GM12878 (cell line): ENCODE results near the gene C12orf56. TPM values are rescaled to one million over a fixed set of nuclear protein-coding genes. Genes with fewer than 3 reads are reported as not detected.

ENCODE experiments used
- ATAC-seq: fragments of 200-7000 bp; cut with Tn5 transposase; 3 replicates; pipeline ENCODE4 v1.9.1; 2020; ENCODE audit warnings: mild to moderate bottlenecking, moderate library complexity
- BruUV-seq: library from RNA; stranded (reverse); fragments of 400-500 nt; replicated peaks from 2 replicates; lab custom pipeline; 2021; lab: Mats Ljungman, UMichigan
- CTCF ChIA-PET: fragments of 300-600 bp; sonication (Branson Sonifier 250); formaldehyde crosslinking; extraction: SDS; loops from one replicate; lab custom pipeline; 2021; ENCODE audit warnings: inconsistent platforms; lab: Yijun Ruan, JAX
- POLR2A ChIA-PET: fragments of 350-600 bp; formaldehyde crosslinking; extraction: SDS; loops from one replicate; lab custom pipeline; 2021; ENCODE audit warnings: inconsistent platforms; lab: Charles Lee
- RAD21 ChIA-PET: fragments of 300-600 bp; sonication (Branson Sonifier 250); formaldehyde crosslinking; loops from one replicate; lab custom pipeline; 2023; ENCODE audit warnings: antibody characterized with exemption; ENCODE audit not compliant: unreplicated experiment; lab: Charles Lee
- SMC1A ChIA-PET: fragments of 300-600 bp; sonication (Branson Sonifier 250); formaldehyde crosslinking; loops from one replicate; lab custom pipeline; 2023; ENCODE audit not compliant: unreplicated experiment, uncharacterized antibody; lab: Charles Lee
- DNase-seq: peaks from one replicate; pipeline ENCODE4 v3.0.0-alpha.2; 2011; ENCODE audit warnings: low read depth, low spot score
- FAIRE-seq: peaks from 3 replicates; lab custom pipeline; 2011; peaks lifted over from hg19 to GRCh38; lab: Jason Lieb, UNC
- H2AFZ ChIP-seq: 2 replicates; pipeline ENCODE4 v1.6.0; 2011; ENCODE audit warnings: low read depth, low read length, control low read depth; ENCODE audit not compliant: control insufficient read depth
- H3K27ac ChIP-seq: 2 replicates; pipeline ENCODE4 v1.5.1; 2011; ENCODE audit warnings: control low read depth; ENCODE audit not compliant: control insufficient read depth, insufficient read depth
- H3K27me3 ChIP-seq, 2 experiments: replicated peaks in 1 of 2; 2 replicates each; pipeline versions ENCODE4 v1.6.0 to v1.6.1; 2011; ENCODE audit warnings: low read length in 1 of 2; ENCODE audit not compliant: control insufficient read depth in 2 of 2, insufficient read depth in 2 of 2
- H3K36me3 ChIP-seq, 2 experiments: 2 replicates each; pipeline ENCODE4 v1.5.1; 2011; ENCODE audit warnings: low read length in 1 of 2; ENCODE audit not compliant: control insufficient read depth in 2 of 2, insufficient read depth in 2 of 2
- H3K4me1 ChIP-seq: 2 replicates; pipeline ENCODE4 v1.6.1; 2011; ENCODE audit warnings: mild to moderate bottlenecking, low read length, moderate library complexity, mixed read lengths; ENCODE audit not compliant: control insufficient read depth, insufficient read depth
- H3K4me2 ChIP-seq: 2 replicates; pipeline ENCODE4 v1.6.0; 2011; ENCODE audit warnings: control low read depth; ENCODE audit not compliant: control insufficient read depth, insufficient read depth
- H3K4me3 ChIP-seq: fragments of 200-600 bp; sonication (generic); 2 replicates; pipeline ENCODE4 v1.5.1; 2016
- H3K79me2 ChIP-seq: 2 replicates; pipeline ENCODE4 v1.6.0; 2011; ENCODE audit warnings: low read length; ENCODE audit not compliant: control insufficient read depth, insufficient read depth
- H3K9ac ChIP-seq: 2 replicates; pipeline ENCODE4 v1.8.0; 2011; ENCODE audit warnings: low read length, control low read depth, mixed read lengths; ENCODE audit not compliant: control insufficient read depth, insufficient read depth
- H3K9me3 ChIP-seq: replicated peaks from 3 replicates; pipeline ENCODE4 v1.5.1; 2011; ENCODE audit warnings: mild to moderate bottlenecking, low read length; ENCODE audit not compliant: control insufficient read depth, insufficient read depth
- H4K20me1 ChIP-seq: 2 replicates; pipeline ENCODE4 v1.6.0; 2011; ENCODE audit not compliant: control insufficient read depth, insufficient read depth
- CHD2 ChIP-seq: IDR thresholded peaks from 2 replicates; pipeline ENCODE4 v1.6.1; 2011; ENCODE audit warnings: low read depth, low read length, improper control_type of control experiment, borderline replicate concordance
- FOS ChIP-seq: IDR thresholded peaks from 3 replicates; pipeline ENCODE4 v1.6.1; 2011; ENCODE audit warnings: borderline replicate concordance; ENCODE audit not compliant: insufficient read length; ENCODE audit errors: extremely low read depth
- HDAC2 ChIP-seq: fragments of 200-600 bp; sonication (generic); IDR thresholded peaks from 2 replicates; pipeline ENCODE4 v1.6.1; 2017
- KAT2A ChIP-seq: conservative IDR thresholded peaks from 2 replicates; pipeline ENCODE4 v1.6.1; 2011; ENCODE audit warnings: low read depth, low read length; ENCODE audit not compliant: control insufficient read depth
- MYB ChIP-seq: fragments of 150-350 bp; IDR thresholded peaks from 2 replicates; pipeline ENCODE4 v1.6.1; 2014; ENCODE audit warnings: mild to moderate bottlenecking, low read depth, low read length, borderline replicate concordance
- NR2C2 ChIP-seq: IDR thresholded peaks from 2 replicates; pipeline ENCODE4 v1.6.1; 2011; ENCODE audit warnings: borderline replicate concordance, low read depth; ENCODE audit not compliant: control insufficient read depth, insufficient read length
- RB1 ChIP-seq: fragments of 450-650 bp; formaldehyde crosslinking; IDR thresholded peaks from 2 replicates; pipeline ENCODE4 v1.6.1; 2017; ENCODE audit warnings: mild to moderate bottlenecking, borderline replicate concordance
- RBBP5 ChIP-seq: fragments of 200-600 bp; sonication (generic); conservative IDR thresholded peaks from 2 replicates; pipeline ENCODE4 v1.6.1; 2016
- TCF3 ChIP-seq: IDR thresholded peaks from 2 replicates; pipeline ENCODE4 v1.6.1; 2012; ENCODE audit warnings: low read depth, mild to moderate bottlenecking, low read length, borderline replicate concordance; ENCODE audit not compliant: insufficient read depth
- YY1 ChIP-seq: IDR thresholded peaks from 2 replicates; pipeline ENCODE4 v1.6.1; 2011; ENCODE audit warnings: low read depth, mild to moderate bottlenecking, low read length
- ZNF622 ChIP-seq: fragments of 450-650 bp; IDR thresholded peaks from 2 replicates; pipeline ENCODE4 v1.6.1; 2017; ENCODE audit warnings: mild to moderate bottlenecking, inconsistent platforms
- WGBS: methylation state at CpG from one replicate; pipeline ENCODE4 v1.1.6; 2016; ENCODE audit warnings: low lambda C conversion rate; ENCODE audit not compliant: insufficient replicate concordance, insufficient coverage; ENCODE audit errors: missing lambda C conversion rate; 5-methylcytosine and 5-hydroxymethylcytosine counted together
- in situ Hi-C: fragments of 300-500 bp; cut with MboI; formaldehyde crosslinking; loops from 9 replicates; pipeline ENCODE4 v1.14.3; 2018; ENCODE audit warnings: mixed read lengths
- intact Hi-C: fragments of 100-400 bp; cut with micrococcal nuclease; formaldehyde crosslinking; loops from one replicate; pipeline ENCODE4 v1.14.2; 2022; ENCODE audit not compliant: unreplicated experiment
- polyA plus RNA-seq, 11 experiments: library from polyadenylated mRNA; depleted of rRNA in 4 of 11; unstranded in 6 of 11; stranded (reverse) in 5 of 11; fragments of >200 nt; fragmentation: Nextera tagmentation in 4 of 11; fragmentation: Illumina TruSeq in 1 of 11; extraction: Ambion mirVana in 4 of 11; extraction: Trizol in 1 of 11; gene quantifications; 1 replicate in 1 of 11; 2 replicates in 10 of 11; pipeline versions ENCODE4 v1.2.1 to v1.2.3, GENCODE V29; 2011 to 2016; ENCODE audit warnings: inconsistent platforms in 2 of 11, missing spikeins in 2 of 11, low read depth in 1 of 11
- total RNA-seq, 4 experiments: library from RNA; depleted of rRNA in 3 of 4; stranded (reverse); fragments of >200 nt in 3 of 4; fragmentation: Illumina TruSeq in 1 of 4; extraction: Trizol in 1 of 4; gene quantifications; 2 replicates each; pipeline versions ENCODE4 v1.2.1 to v1.2.3, GENCODE V29; 2013 to 2021
- TF ChIP-seq, protein P1 (sequence below): fragments of 450-650 bp; IDR thresholded peaks from 2 replicates; pipeline ENCODE4 v1.6.1; 2017; ENCODE audit warnings: low read depth, mild to moderate bottlenecking, moderate library complexity

C12orf56 gene
- total and polyA plus RNA-seq, 10 of the 15 experiments (the other 5 are each of a cell fraction or from before 2014, with no cell fraction given), result not detected

DNA sequence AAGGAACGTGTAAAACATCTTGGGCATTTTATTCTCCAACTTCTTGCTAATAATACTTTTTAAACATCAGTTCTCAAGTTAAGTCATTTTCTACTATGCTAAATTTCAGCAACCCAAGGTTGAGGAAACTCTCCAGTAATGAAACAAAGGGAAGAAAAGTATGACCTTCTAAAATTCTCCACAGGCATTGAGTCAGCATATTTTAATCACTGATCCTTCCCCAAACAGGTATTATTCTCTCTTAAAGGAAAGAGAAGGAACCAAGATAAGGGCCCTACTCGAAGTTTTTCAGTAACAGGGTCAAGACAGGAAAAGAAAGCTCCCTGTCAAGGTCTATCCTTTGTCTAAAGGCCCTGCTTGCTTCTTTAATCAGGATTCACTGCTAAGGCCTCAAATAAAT is 171.4 kb downstream of the C12orf56 start:
- H3K9me3 ChIP-seq, result no peaks in the 10 kb centered on the region
- ChIA-PET RAD21 (interaction anchor here (1.2 to 2.8 kb wide), 3 partner anchors 18 to 375 kb away, joined by 3 to 8 read pairs (median 4); partner anchors contain the start of gene SRGAP1), CTCF (interaction anchor here (1.1 to 1.9 kb wide), 3 partner anchors 16 to 375 kb away, joined by 3 to 11 read pairs (median 4); partner anchors contain the start of gene SRGAP1), POLR2A (no interaction called here), SMC1A (interaction anchor here (2.3 kb wide), 1 partner anchor 375 kb away, joined by 10 read pairs; the partner anchor contains the start of gene SRGAP1)
- peak overlapping the region; percentile 58 for H3K4me2 ChIP-seq
- no TSS peak for BruUV-seq
- H3K9ac ChIP-seq, result peak overlapping the region; percentile 24; the same call in 1 of the 2 replicates
- no peaks in the 10 kb centered on the region for H3K27me3 ChIP-seq
- intact Hi-C loops, result no loop called here
- no peak for DNase-seq
- FAIRE-seq, result no peak
- peaks cover 26% of the 10 kb centered on the region for H3K79me2 ChIP-seq
- no peaks in the 10 kb centered on the region for H3K36me3 ChIP-seq
- no peaks in the 10 kb centered on the region for H4K20me1 ChIP-seq
- ATAC-seq, result no peak
- H3K4me3 ChIP-seq, result peak overlapping the region; percentile 57; the same call in 1 of the 2 replicates
- TF ChIP-seq FOS (no peak), ZNF622 (no peak), YY1 (no peak), HDAC2 (no peak), CHD2 (no peak), TCF3 (no peak), KAT2A (no peak), MYB (no peak), RB1 (no peak), NR2C2 (no peak), RBBP5 (no peak)
- TF ChIP-seq, protein P1, sequence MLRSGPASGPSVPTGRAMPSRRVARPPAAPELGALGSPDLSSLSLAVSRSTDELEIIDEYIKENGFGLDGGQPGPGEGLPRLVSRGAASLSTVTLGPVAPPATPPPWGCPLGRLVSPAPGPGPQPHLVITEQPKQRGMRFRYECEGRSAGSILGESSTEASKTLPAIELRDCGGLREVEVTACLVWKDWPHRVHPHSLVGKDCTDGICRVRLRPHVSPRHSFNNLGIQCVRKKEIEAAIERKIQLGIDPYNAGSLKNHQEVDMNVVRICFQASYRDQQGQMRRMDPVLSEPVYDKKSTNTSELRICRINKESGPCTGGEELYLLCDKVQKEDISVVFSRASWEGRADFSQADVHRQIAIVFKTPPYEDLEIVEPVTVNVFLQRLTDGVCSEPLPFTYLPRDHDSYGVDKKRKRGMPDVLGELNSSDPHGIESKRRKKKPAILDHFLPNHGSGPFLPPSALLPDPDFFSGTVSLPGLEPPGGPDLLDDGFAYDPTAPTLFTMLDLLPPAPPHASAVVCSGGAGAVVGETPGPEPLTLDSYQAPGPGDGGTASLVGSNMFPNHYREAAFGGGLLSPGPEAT, result no peak
- H3K27ac ChIP-seq, result peak overlapping the region; percentile 49; the same call in 1 of the 2 replicates
- no peaks in the 10 kb centered on the region; the same call in 1 of the 2 replicates for H3K4me1 ChIP-seq
- 49% methylated on average over 2 of the region's 2 CpGs for WGBS
- in situ Hi-C loops, result no loop called here
- peak overlapping the region; percentile 55 for H2AFZ ChIP-seq
